Measurements from ENCODE around the gene PLSCR4. TPM values are rescaled to one million over a fixed set of nuclear protein-coding genes. Genes with fewer than 3 reads are reported as not detected.

The PLSCR4 gene
- total RNA-seq, 1 donor from 2014 or later: 1.0 TPM

GRCh38 chr3:146184241-146185015 is 66.5 kb downstream of the PLSCR4 start:
- no peaks in the 10 kb centered on the region for H3K9me3 ChIP-seq (ENCODE audit: low read depth)
- no peaks in the 10 kb centered on the region for H3K4me1 Mint-ChIP-seq
- no peak overlapping the region for H3K9ac ChIP-seq
- no peaks in the 10 kb centered on the region for H3K27me3 Mint-ChIP-seq (ENCODE audit: insufficient read depth, low read depth)
- no peaks in the 10 kb centered on the region for H3F3A ChIP-seq (ENCODE audit: low read depth)
- H3K27ac Mint-ChIP-seq: no peak overlapping the region
- no peaks in the 10 kb centered on the region for H3K9me3 Mint-ChIP-seq
- no peak overlapping the region for H3K4me2 ChIP-seq
- no peak overlapping the region for H2AFZ ChIP-seq (replicated peaks)
- H3K79me2 ChIP-seq (ENCODE audit: low read depth): no peaks in the 10 kb centered on the region
- no peaks in the 10 kb centered on the region for H3K27me3 ChIP-seq
- no peaks in the 10 kb centered on the region for H4K20me1 ChIP-seq (ENCODE audit: low read depth)
- no peaks in the 10 kb centered on the region for H3K4me1 ChIP-seq
- no peaks in the 10 kb centered on the region for H3K36me3 Mint-ChIP-seq
- DNase-seq (ENCODE audit: low spot score): no peak
- H3K4me3 ChIP-seq: no peak overlapping the region
- no peak for TF ChIP-seq EZH2phosphoT487 (IDR thresholded peaks at IDR 0.05)
- TF ChIP-seq CTCF (IDR thresholded peaks at IDR 0.05): no peak
- no peak for TF ChIP-seq EZH2 (IDR thresholded peaks at IDR 0.05)
- no peaks in the 10 kb centered on the region for H3K36me3 ChIP-seq
- H3K27ac ChIP-seq: no peak overlapping the region
- no peak overlapping the region for H3K4me3 Mint-ChIP-seq

GRCh38 chr3:146181216-146181615 is 69.7 kb downstream of the PLSCR4 start:
- Mint-ChIP-seq H3K27ac (no peak overlapping the region), H3K4me1 (no peaks in the 10 kb centered on the region), H3K36me3 (no peaks in the 10 kb centered on the region), H3K27me3 (ENCODE audit: insufficient read depth, low read depth) (no peaks in the 10 kb centered on the region), H3K9me3 (no peaks in the 10 kb centered on the region), H3K4me3 (no peak overlapping the region)
- TF ChIP-seq EZH2phosphoT487 (IDR thresholded peaks at IDR 0.05) (no peak), CTCF (IDR thresholded peaks at IDR 0.05) (no peak), EZH2 (IDR thresholded peaks at IDR 0.05) (no peak)
- Histone ChIP-seq H3F3A (ENCODE audit: low read depth) (no peaks in the 10 kb centered on the region), H3K36me3 (no peaks in the 10 kb centered on the region), H3K4me1 (no peaks in the 10 kb centered on the region), H3K9me3 (ENCODE audit: low read depth) (no peaks in the 10 kb centered on the region), H4K20me1 (ENCODE audit: low read depth) (no peaks in the 10 kb centered on the region), H3K9ac (no peak overlapping the region), H3K27me3 (no peaks in the 10 kb centered on the region), H2AFZ (replicated peaks) (no peak overlapping the region), H3K79me2 (ENCODE audit: low read depth) (no peaks in the 10 kb centered on the region), H3K4me3 (no peak overlapping the region), H3K4me2 (no peak overlapping the region), H3K27ac (no peak overlapping the region)
- no peak for DNase-seq (ENCODE audit: low spot score)

GRCh38 chr3:146180376-146180775 is 70.5 kb downstream of the PLSCR4 start:
- H2AFZ ChIP-seq (replicated peaks): no peak overlapping the region

More at GRCh38 chr3:146180376-146180775, 70.5 kb downstream of the PLSCR4 start:
- Mint-ChIP-seq H3K9me3 (no peaks in the 10 kb centered on the region), H3K4me3 (no peak overlapping the region), H3K36me3 (no peaks in the 10 kb centered on the region), H3K27me3 (ENCODE audit: insufficient read depth, low read depth) (no peaks in the 10 kb centered on the region), H3K27ac (no peak overlapping the region), H3K4me1 (no peaks in the 10 kb centered on the region)
- Histone ChIP-seq H3K9me3 (ENCODE audit: low read depth) (no peaks in the 10 kb centered on the region), H3K9ac (no peak overlapping the region), H3K4me3 (no peak overlapping the region), H3K36me3 (no peaks in the 10 kb centered on the region), H3K27ac (no peak overlapping the region), H4K20me1 (ENCODE audit: low read depth) (no peaks in the 10 kb centered on the region), H3K4me1 (no peaks in the 10 kb centered on the region), H3K79me2 (ENCODE audit: low read depth) (no peaks in the 10 kb centered on the region), H3K27me3 (no peaks in the 10 kb centered on the region), H3F3A (ENCODE audit: low read depth) (no peaks in the 10 kb centered on the region), H3K4me2 (no peak overlapping the region)
- no peak for DNase-seq (ENCODE audit: low spot score)
- TF ChIP-seq EZH2 (IDR thresholded peaks at IDR 0.05) (no peak), EZH2phosphoT487 (IDR thresholded peaks at IDR 0.05) (no peak)
